Right ventricle myocardium superior (tissue), 1 donor: ENCODE measurements around the gene AMOTL2. TPM values are rescaled to one million over a fixed set of nuclear protein-coding genes. Genes with fewer than 3 reads are reported as not detected.

Source experiments
- ATAC-seq: fragments of 200-7000 bp; cut with Tn5 transposase; one replicate; pipeline ENCODE4 v1.9.1; 2020; ENCODE audit warnings: mild to moderate bottlenecking; ENCODE audit not compliant: poor library complexity
- DNase-seq: peaks from one replicate; pipeline ENCODE4 v3.0.0-alpha.2; 2020
- intact Hi-C: fragments of 100-400 bp; cut with DNase I; formaldehyde crosslinking; loops from one replicate; pipeline ENCODE4 v1.11.2; 2022
- long read RNA-seq: library from polyadenylated mRNA; unstranded; transcript quantifications from one replicate; pipeline ENCODE4 v2.0.0, GENCODE V29; 2021
- total RNA-seq: library from RNA; stranded (reverse); fragmentation: NEBNext Ultra II Directional; extraction: Animal tissue kit (Norgen Biotek cat#: 25700); gene quantifications from one replicate; pipeline ENCODE4 v1.2.1, GENCODE V29; 2021
- donor health status: DM: no; HTN: yes; CAD: no; lungs with severe emphysema.

Gene AMOTL2
- total RNA-seq: 63.0 TPM
- long read RNA-seq, full-length matches to known transcripts: 46 of 101 reads
- long read RNA-seq, partial matches to known transcripts: 38 of 101 reads
- long read RNA-seq, other reads (novel, unspliced or antisense): 17 of 101 reads

GRCh38 chr3:134374105-134374790 lies at the start of gene AMOTL2:
Gene AMOTL2 (minus strand): TSS chr3:134374447. CDS start chr3:134371433, 3,014 bp downstream.
- intact Hi-C loops: loop anchor here (5.0 kb wide), 1 partner anchor 98 kb away; no protein-coding TSS in a partner anchor
- DNase-seq (peak; percentile 93), ATAC-seq (peak; percentile 82)

- no peak for ATAC-seq
- DNase-seq: no peak
- intact Hi-C loops: no loop called here
Observed at GRCh38 chr3:134423153-134423552, 48.9 kb upstream of the AMOTL2 start.

- intact Hi-C loops: no loop called here
- DNase-seq (no peak), ATAC-seq (no peak)
Observed at GRCh38 chr3:134419960-134420321, 45.7 kb upstream of the AMOTL2 start.

- intact Hi-C loops: no loop called here
- no peak for ATAC-seq
Observed at GRCh38 chr3:134419214-134419959, 45.1 kb upstream of the AMOTL2 start.

GRCh38 chr3:134409041-134409440 lies 34.8 kb upstream of the AMOTL2 start:
- intact Hi-C loops: no loop called here
- ATAC-seq (no peak), DNase-seq (no peak)

More at GRCh38 chr3:134419214-134419959, 45.1 kb upstream of the AMOTL2 start:
- DNase-seq: no peak

- ATAC-seq (peak; percentile 59), DNase-seq (no peak)
- intact Hi-C loops: no loop called here
Observed at GRCh38 chr3:134407239-134407625, 33.0 kb upstream of the AMOTL2 start.

- DNase-seq (peak; percentile 63), ATAC-seq (peak; percentile 71)
- intact Hi-C loops: no loop called here
Observed at GRCh38 chr3:134406331-134407238, 32.3 kb upstream of the AMOTL2 start.

- no peak for DNase-seq
- ATAC-seq: no peak
- intact Hi-C loops: no loop called here
Observed at GRCh38 chr3:134404366-134404885, 30.2 kb upstream of the AMOTL2 start.

GRCh38 chr3:134397755-134398154 lies 23.5 kb upstream of the AMOTL2 start:
- intact Hi-C loops: no loop called here
- DNase-seq (no peak), ATAC-seq (no peak)

GRCh38 chr3:134395103-134395502 lies 20.9 kb upstream of the AMOTL2 start:
- ATAC-seq: peak; percentile 6
- intact Hi-C loops: no loop called here
- DNase-seq: no peak

GRCh38 chr3:134394380-134394779 lies 20.1 kb upstream of the AMOTL2 start:
- peak; percentile 66 for ATAC-seq
- intact Hi-C loops: no loop called here

GRCh38 chr3:134393074-134393473 lies 18.8 kb upstream of the AMOTL2 start:
- intact Hi-C loops: no loop called here
- ATAC-seq: peak; percentile 7
- DNase-seq: no peak

More at GRCh38 chr3:134394380-134394779, 20.1 kb upstream of the AMOTL2 start:
- DNase-seq: no peak

GRCh38 chr3:134392336-134392983 lies 18.2 kb upstream of the AMOTL2 start:
- DNase-seq (no peak), ATAC-seq (peak; percentile 76)
- intact Hi-C loops: no loop called here

- DNase-seq: no peak
- intact Hi-C loops: loop anchor here (10.0 kb wide), 1 partner anchor 175 kb away; no protein-coding TSS in a partner anchor
- ATAC-seq: no peak
Observed at GRCh38 chr3:134389865-134390264, 15.6 kb upstream of the AMOTL2 start.

GRCh38 chr3:134388788-134389485 lies 14.7 kb upstream of the AMOTL2 start:
- ATAC-seq: no peak
- intact Hi-C loops: loop anchor here (10.0 kb wide), 1 partner anchor 174 kb away; no protein-coding TSS in a partner anchor
- DNase-seq: no peak

- DNase-seq (no peak), ATAC-seq (no peak)
- intact Hi-C loops: loop anchor here (10.0 kb wide), 1 partner anchor 173 kb away; no protein-coding TSS in a partner anchor
Observed at GRCh38 chr3:134388292-134388691, 14.0 kb upstream of the AMOTL2 start.

- no peak for DNase-seq
- ATAC-seq: no peak
- intact Hi-C loops: loop anchor here (10.0 kb wide), 1 partner anchor 172 kb away; no protein-coding TSS in a partner anchor
Observed at GRCh38 chr3:134387293-134387692, 13.0 kb upstream of the AMOTL2 start.
